ENCODE data around the gene HSD17B8.

The HSD17B8 gene

DNA sequence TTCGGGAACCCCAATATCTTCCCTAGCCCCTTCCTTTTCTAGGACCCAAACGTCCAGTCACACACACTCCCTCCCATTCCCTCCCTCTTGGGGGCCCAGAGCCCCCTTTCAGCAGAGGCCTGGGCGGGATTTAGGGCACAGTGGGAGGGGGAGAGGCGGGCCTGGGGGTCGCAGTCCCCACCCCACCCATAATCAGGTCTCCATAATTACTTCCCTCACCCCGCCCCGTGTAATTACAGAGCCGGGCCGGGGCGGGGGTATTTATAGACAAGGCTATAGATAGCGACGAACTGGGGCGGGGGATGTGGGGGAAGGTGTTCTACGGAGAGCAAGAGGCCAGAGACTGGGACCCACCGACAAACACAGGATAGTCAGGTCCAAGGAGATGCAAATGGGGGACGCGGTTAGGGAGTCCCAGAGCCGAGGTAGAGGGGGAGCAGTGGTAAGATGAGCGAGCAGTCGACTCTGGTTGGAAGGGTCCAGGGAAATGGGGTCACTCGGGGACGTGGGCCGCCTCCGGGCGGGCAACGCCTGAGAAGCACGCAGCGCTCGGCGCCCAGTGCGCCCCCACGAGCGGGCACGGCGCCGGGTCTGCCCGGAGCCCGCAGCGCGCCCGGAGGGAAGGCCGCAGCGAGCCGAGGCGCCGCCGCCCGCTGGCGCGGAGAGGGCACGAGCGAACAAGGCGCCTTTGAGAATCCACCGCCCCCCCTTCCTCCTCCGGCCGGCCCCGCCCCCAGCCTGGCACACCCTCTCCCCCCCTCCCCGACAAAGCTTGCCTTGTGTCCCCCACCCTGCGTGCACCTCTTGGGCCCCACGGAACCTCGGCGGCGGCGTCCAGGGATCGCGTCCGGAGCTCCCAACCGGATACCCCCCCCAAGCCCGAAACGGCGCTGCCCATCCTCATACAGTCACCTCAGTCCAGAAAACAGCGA is 11.5 kb upstream of the HSD17B8 start:
- ChIA-PET CTCF (interaction anchor here (0.7 to 1.7 kb wide), 3 partner anchors 20 to 66 kb away, joined by 3 to 4 read pairs (median 3); no protein-coding TSS in a partner anchor), POLR2A (no interaction called here)
- H3K36me3 ChIP-seq (ENCODE audit: control insufficient read depth in 4 of 4, insufficient read depth in 4 of 4, low read length in 3 of 4): peaks cover 9 to 39% (median 28%) of the 10 kb centered on the region in 4 experiments
- 0% methylated on average over 37 of the region's 72 CpGs for WGBS (ENCODE audit: insufficient coverage)
- peak in 2 of 3 donors; percentile 50 to 61 for DNase-seq
- H3K9me3 ChIP-seq (ENCODE audit: control extremely low read depth in 1 of 5, control insufficient read depth in 4 of 5, insufficient read depth in 2 of 5, low read depth in 1 of 5, low read length in 4 of 5): no peaks in the 10 kb centered on the region
- peaks cover 0 to 24% (median 13%) of the 10 kb centered on the region in 4 experiments for H3K4me1 ChIP-seq (ENCODE audit: control extremely low read depth in 1 of 4, control insufficient read depth in 4 of 4, insufficient read depth in 4 of 4, low read length in 3 of 4)
- no peak overlapping the region for H3K27ac ChIP-seq (ENCODE audit: insufficient read depth in 1 of 2, low read depth in 1 of 2, low read length in 2 of 2, poor library complexity in 1 of 2, severe bottlenecking in 2 of 2)
- peaks cover 5 to 31% (median 13%) of the 10 kb centered on the region in 5 experiments for H3K27me3 ChIP-seq (replicated peaks in 2 of 5; ENCODE audit: control insufficient read depth in 4 of 5, insufficient read depth in 5 of 5, low read length in 4 of 5)
- H3K4me3 ChIP-seq (ENCODE audit: control insufficient read depth in 1 of 7, extremely low read depth in 1 of 7, insufficient read depth in 4 of 7, low read depth in 2 of 7, low read length in 6 of 7): peak overlapping the region in 6 of 7 experiments; percentile 4 to 68 (median 52)

DNA sequence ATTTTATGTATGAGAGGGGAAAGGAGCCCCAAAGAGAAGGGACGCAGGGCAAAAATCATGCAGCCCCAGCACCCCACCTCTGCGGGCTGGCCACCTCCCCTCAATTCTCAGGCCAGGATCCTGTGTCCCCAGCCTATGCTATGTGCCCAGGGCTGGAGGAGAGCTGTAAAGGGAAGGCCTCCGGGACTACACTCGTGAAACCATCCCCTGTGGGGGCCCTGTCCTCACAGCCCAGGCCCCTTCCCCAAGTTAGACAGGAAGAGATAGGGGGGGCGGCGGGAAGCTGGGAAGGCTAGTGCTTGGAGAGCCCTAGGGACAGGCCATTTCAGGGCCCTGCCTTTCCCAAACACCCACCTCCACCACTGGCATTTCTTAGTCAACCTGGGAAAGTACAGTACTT is 10.8 kb upstream of the HSD17B8 start:
- Histone ChIP-seq H3K36me3 (ENCODE audit: control insufficient read depth in 4 of 4, insufficient read depth in 4 of 4, low read length in 3 of 4) (peaks cover 9 to 42% (median 28%) of the 10 kb centered on the region in 4 experiments), H3K27me3 (replicated peaks in 2 of 5; ENCODE audit: control insufficient read depth in 4 of 5, insufficient read depth in 5 of 5, low read length in 4 of 5) (peaks cover 5 to 31% (median 13%) of the 10 kb centered on the region in 5 experiments), H3K4me1 (ENCODE audit: control extremely low read depth in 1 of 4, control insufficient read depth in 4 of 4, insufficient read depth in 4 of 4, low read length in 3 of 4) (peaks cover 0 to 30% (median 17%) of the 10 kb centered on the region in 4 experiments), H3K4me3 (ENCODE audit: control insufficient read depth in 1 of 7, extremely low read depth in 1 of 7, insufficient read depth in 4 of 7, low read depth in 2 of 7, low read length in 6 of 7) (peak overlapping the region in 2 of 7 experiments; percentile 43 to 63), H3K27ac (ENCODE audit: insufficient read depth in 1 of 2, low read depth in 1 of 2, low read length in 2 of 2, poor library complexity in 1 of 2, severe bottlenecking in 2 of 2) (no peak overlapping the region), H3K9me3 (ENCODE audit: control extremely low read depth in 1 of 5, control insufficient read depth in 4 of 5, insufficient read depth in 2 of 5, low read depth in 1 of 5, low read length in 4 of 5) (no peaks in the 10 kb centered on the region)
- WGBS (ENCODE audit: insufficient coverage): 87% methylated on average over 4 of the region's 6 CpGs
- CTCF ChIA-PET: interaction anchor here (0.7 to 1.4 kb wide), 2 partner anchors 22 to 67 kb away, joined by 3 read pairs; no protein-coding TSS in a partner anchor
- POLR2A ChIA-PET: no interaction called here
- no peak for DNase-seq

DNA sequence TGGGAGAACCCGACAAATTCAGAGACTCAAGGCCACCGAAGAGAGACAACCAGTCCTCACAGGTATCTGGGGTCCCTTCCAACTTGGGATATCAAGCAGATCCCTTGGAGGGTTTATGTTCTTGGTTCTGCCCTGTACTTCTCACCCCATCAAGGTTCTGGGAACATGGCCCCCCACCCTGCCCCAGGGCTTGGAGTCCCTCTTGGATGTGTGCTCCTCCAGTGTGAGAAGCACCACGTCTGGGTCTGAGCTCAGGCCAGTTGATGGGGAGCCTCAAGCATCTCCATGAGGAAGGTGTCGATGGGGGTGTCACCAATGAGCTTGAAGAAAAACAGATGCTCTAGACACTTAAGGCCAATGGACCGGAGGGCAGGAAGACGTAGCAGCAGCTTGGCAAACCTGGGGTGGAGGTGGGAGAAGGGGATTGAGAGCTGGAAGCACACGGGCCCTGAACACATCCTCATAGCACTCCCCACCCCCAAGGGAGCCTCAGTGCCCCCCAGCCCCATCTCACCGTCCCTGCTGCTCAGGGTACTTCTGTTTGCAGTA is 9.9 kb upstream of the HSD17B8 start:
- Histone ChIP-seq H3K4me3 (ENCODE audit: control insufficient read depth in 1 of 7, extremely low read depth in 1 of 7, insufficient read depth in 4 of 7, low read depth in 2 of 7, low read length in 6 of 7) (no peak overlapping the region), H3K27me3 (replicated peaks in 2 of 5; ENCODE audit: control insufficient read depth in 4 of 5, insufficient read depth in 5 of 5, low read length in 4 of 5) (peaks cover 5 to 31% (median 13%) of the 10 kb centered on the region in 5 experiments), H3K27ac (ENCODE audit: insufficient read depth in 1 of 2, low read depth in 1 of 2, low read length in 2 of 2, poor library complexity in 1 of 2, severe bottlenecking in 2 of 2) (no peak overlapping the region), H3K4me1 (ENCODE audit: control extremely low read depth in 1 of 4, control insufficient read depth in 4 of 4, insufficient read depth in 4 of 4, low read length in 3 of 4) (peaks cover 5 to 39% (median 26%) of the 10 kb centered on the region in 4 experiments), H3K9me3 (ENCODE audit: control extremely low read depth in 1 of 5, control insufficient read depth in 4 of 5, insufficient read depth in 2 of 5, low read depth in 1 of 5, low read length in 4 of 5) (no peaks in the 10 kb centered on the region), H3K36me3 (ENCODE audit: control insufficient read depth in 4 of 4, insufficient read depth in 4 of 4, low read length in 3 of 4) (peaks cover 9 to 42% (median 28%) of the 10 kb centered on the region in 4 experiments)
- no peak for DNase-seq
- ChIA-PET POLR2A (no interaction called here), CTCF (interaction anchor here (1.0 to 1.8 kb wide), 7 partner anchors 11 to 77 kb away, joined by 3 to 7 read pairs (median 3); partner anchors contain the start of gene HSD17B8)
- 91% methylated on average over 4 of the region's 8 CpGs for WGBS (ENCODE audit: insufficient coverage)

DNA sequence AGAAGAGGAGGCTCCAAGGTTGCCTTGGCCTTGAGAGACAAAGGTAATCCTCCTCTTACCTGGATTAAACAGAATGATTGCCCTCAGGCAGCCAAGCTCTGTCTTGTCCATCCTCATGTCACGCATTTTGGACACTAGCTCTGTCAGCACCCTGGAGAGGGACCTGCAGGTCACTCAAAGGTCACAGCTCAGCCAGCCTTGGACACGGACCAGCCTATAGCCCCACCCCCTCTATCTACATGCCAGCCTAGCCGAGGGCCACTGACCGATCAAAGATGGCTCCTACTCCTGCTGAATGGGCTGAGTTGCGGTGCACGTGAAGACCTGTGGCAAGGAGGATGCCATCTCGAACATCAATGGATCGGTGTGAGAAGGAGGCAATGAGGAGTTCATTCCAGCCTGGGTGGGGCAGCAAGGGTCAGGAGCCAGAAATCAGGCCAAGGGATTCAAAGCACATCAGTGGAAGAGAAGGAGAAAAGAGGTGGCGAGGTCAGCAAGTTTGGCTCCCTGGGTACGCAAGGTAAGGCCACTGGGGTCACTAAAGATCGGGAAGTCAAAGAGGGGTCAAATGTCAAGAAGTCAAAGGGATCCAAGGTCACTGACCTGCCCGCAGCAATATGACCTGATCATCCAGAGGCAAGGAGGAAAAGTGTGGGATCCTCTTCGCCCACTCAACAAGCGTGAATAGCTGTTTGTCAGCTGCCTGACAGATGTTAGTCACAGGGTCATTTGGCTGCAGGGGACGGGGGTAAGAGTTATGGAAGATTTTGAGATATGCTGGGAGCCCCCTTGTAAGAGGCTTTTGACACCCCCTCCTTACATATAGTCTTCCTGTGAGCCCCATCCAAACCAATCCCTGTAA is 8.9 kb upstream of the HSD17B8 start:
- peaks cover 7 to 42% (median 28%) of the 10 kb centered on the region in 4 experiments for H3K4me1 ChIP-seq (ENCODE audit: control extremely low read depth in 1 of 4, control insufficient read depth in 4 of 4, insufficient read depth in 4 of 4, low read length in 3 of 4)
- no peak overlapping the region for H3K4me3 ChIP-seq (ENCODE audit: control insufficient read depth in 1 of 7, extremely low read depth in 1 of 7, insufficient read depth in 4 of 7, low read depth in 2 of 7, low read length in 6 of 7)
- peaks cover 9 to 42% (median 28%) of the 10 kb centered on the region in 4 experiments for H3K36me3 ChIP-seq (ENCODE audit: control insufficient read depth in 4 of 4, insufficient read depth in 4 of 4, low read length in 3 of 4)
- WGBS (ENCODE audit: insufficient coverage): 98% methylated on average over 12 of the region's 15 CpGs
- ChIA-PET CTCF (interaction anchor here (0.9 to 3.0 kb wide), 10 partner anchors 10 to 81 kb away, joined by 3 to 8 read pairs (median 4); partner anchors contain the start of gene HSD17B8), POLR2A (no interaction called here)
- no peaks in the 10 kb centered on the region for H3K9me3 ChIP-seq (ENCODE audit: control extremely low read depth in 1 of 5, control insufficient read depth in 4 of 5, insufficient read depth in 2 of 5, low read depth in 1 of 5, low read length in 4 of 5)
- DNase-seq: no peak
- H3K27ac ChIP-seq (ENCODE audit: insufficient read depth in 1 of 2, low read depth in 1 of 2, low read length in 2 of 2, poor library complexity in 1 of 2, severe bottlenecking in 2 of 2): no peak overlapping the region
- peaks cover 5 to 24% (median 13%) of the 10 kb centered on the region in 5 experiments for H3K27me3 ChIP-seq (replicated peaks in 2 of 5; ENCODE audit: control insufficient read depth in 4 of 5, insufficient read depth in 5 of 5, low read length in 4 of 5)

DNA sequence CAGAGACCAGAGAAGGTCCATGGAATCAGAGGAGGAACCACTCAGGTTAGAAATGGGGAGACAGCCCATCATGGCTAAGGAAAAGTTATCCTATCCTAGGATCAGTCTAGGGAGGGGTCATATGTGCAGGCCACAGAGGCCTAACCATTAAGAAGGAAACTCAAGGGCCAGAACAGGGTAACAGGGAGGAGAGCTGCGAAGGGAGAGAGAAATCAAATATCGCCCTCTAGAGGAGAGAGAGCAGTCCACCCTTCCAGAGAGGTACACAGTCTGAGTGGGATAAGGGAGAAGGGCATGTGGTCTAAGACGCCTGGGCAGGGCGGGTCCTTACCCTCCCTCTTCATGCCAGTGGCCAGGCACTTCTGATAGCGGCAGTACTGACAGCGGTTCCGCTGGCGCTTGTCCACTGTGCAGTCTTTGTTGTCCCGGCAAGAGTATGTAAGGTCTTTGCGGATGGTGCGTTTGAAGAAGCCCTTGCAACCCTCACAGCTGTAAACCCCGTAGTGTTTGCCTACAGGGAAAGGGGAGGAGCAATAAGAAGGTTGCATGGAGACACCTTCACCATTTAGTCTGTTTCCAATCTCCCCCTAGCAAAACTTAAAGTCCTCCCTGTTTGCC is 6.9 kb upstream of the HSD17B8 start:
- CTCF ChIA-PET: interaction anchor here (0.8 to 3.0 kb wide), 19 partner anchors 8 to 77 kb away, joined by 3 to 14 read pairs (median 4); partner anchors contain the start of gene RING1
- Histone ChIP-seq H3K4me3 (ENCODE audit: control insufficient read depth in 1 of 7, extremely low read depth in 1 of 7, insufficient read depth in 4 of 7, low read depth in 2 of 7, low read length in 6 of 7) (no peak overlapping the region), H3K27me3 (replicated peaks in 2 of 5; ENCODE audit: control insufficient read depth in 4 of 5, insufficient read depth in 5 of 5, low read length in 4 of 5) (peaks cover 0 to 5% (median 0%) of the 10 kb centered on the region in 5 experiments), H3K27ac (ENCODE audit: insufficient read depth in 1 of 2, low read depth in 1 of 2, low read length in 2 of 2, poor library complexity in 1 of 2, severe bottlenecking in 2 of 2) (peak overlapping the region in 1 of 2 experiments; percentile 37), H3K4me1 (ENCODE audit: control extremely low read depth in 1 of 4, control insufficient read depth in 4 of 4, insufficient read depth in 4 of 4, low read length in 3 of 4) (peaks cover 7 to 45% (median 36%) of the 10 kb centered on the region in 4 experiments), H3K36me3 (ENCODE audit: control insufficient read depth in 4 of 4, insufficient read depth in 4 of 4, low read length in 3 of 4) (peaks cover 9 to 53% (median 33%) of the 10 kb centered on the region in 4 experiments), H3K9me3 (ENCODE audit: control extremely low read depth in 1 of 5, control insufficient read depth in 4 of 5, insufficient read depth in 2 of 5, low read depth in 1 of 5, low read length in 4 of 5) (no peaks in the 10 kb centered on the region)
- 63% methylated on average over 6 of the region's 12 CpGs for WGBS (ENCODE audit: insufficient coverage)
- DNase-seq: peak; percentile 69 to 78 (median 77)
- POLR2A ChIA-PET: no interaction called here

DNA sequence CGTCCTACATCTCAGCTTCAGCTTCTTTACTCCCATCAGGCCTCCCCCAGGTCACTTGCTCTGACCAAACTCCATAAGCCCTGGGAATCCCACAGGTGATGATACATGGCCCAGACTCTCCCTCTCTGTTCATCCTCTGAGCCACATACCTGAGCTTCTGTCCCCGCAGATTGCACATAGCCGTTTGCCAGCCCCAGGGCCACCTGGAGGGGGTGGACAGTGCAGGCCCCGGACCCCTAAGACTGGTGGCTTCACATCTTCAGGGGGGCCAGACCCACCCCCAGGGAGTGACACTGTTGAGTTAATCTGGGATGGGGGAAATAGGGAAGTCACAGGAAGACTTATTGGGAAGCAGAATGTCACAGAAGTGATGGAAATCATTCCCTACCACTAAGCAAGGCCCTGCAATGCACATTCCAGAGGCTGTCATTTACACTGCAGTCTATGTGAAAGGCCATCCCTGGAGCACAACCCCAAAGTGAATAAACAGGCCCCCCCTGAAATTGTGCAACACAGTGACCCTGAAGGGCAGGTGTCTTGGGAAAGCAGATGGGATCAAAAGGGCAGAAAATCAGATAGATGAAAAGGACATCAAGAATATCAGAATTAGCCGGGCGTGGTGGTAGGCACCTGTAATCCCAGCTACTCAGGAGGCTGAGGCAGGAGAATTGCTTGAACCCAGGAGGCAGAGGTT is 6.1 kb upstream of the HSD17B8 start:
- ChIA-PET CTCF (interaction anchor here (0.9 to 3.0 kb wide), 14 partner anchors 9 to 78 kb away, joined by 3 to 14 read pairs (median 4); partner anchors contain the start of gene RING1), POLR2A (no interaction called here)
- no peak overlapping the region for H3K4me3 ChIP-seq (ENCODE audit: control insufficient read depth in 1 of 7, extremely low read depth in 1 of 7, insufficient read depth in 4 of 7, low read depth in 2 of 7, low read length in 6 of 7)
- H3K4me1 ChIP-seq (ENCODE audit: control extremely low read depth in 1 of 4, control insufficient read depth in 4 of 4, insufficient read depth in 4 of 4, low read length in 3 of 4): peaks cover 7 to 39% (median 31%) of the 10 kb centered on the region in 4 experiments
- no peaks in the 10 kb centered on the region for H3K9me3 ChIP-seq (ENCODE audit: control extremely low read depth in 1 of 5, control insufficient read depth in 4 of 5, insufficient read depth in 2 of 5, low read depth in 1 of 5, low read length in 4 of 5)
- no peak for DNase-seq
- no peaks in the 10 kb centered on the region for H3K27me3 ChIP-seq (replicated peaks in 2 of 5; ENCODE audit: control insufficient read depth in 4 of 5, insufficient read depth in 5 of 5, low read length in 4 of 5)
- WGBS (ENCODE audit: insufficient coverage): 88% methylated on average over 1 of the region's 6 CpGs
- no peak overlapping the region for H3K27ac ChIP-seq (ENCODE audit: insufficient read depth in 1 of 2, low read depth in 1 of 2, low read length in 2 of 2, poor library complexity in 1 of 2, severe bottlenecking in 2 of 2)
- H3K36me3 ChIP-seq (ENCODE audit: control insufficient read depth in 4 of 4, insufficient read depth in 4 of 4, low read length in 3 of 4): peaks cover 9 to 60% (median 40%) of the 10 kb centered on the region in 4 experiments
